ENCODE data around the gene ACTRT2.

Gene ACTRT2

DNA sequence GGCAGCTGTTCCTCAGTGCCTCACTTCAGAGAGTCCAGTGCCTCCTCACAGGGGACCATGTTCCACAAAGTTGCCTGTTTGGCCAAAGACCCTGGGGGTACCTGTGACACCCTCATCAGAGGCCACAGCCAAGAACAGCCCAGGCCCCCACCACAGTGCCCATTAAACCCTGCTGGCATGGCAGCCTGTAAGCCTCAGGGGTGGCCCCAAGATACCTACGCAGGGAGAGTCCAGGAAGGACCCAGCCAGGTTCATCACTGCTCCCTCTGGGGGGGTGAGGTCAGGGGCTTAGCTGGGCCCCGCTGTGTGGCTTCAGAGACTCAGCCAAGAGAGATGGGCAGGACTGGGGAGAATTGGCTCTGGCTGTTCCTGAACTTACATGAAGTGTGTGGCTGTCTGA, 28.6 kb downstream of the ACTRT2 start:
- TF ChIP-seq POLR2A (IDR thresholded peaks at IDR 0.05; ENCODE audit: low read length) = no peak
- TF ChIP-seq GATA1 (IDR thresholded peaks at IDR 0.05; ENCODE audit: low read depth, low read length) = no peak
- DNase-seq = no peak

DNA sequence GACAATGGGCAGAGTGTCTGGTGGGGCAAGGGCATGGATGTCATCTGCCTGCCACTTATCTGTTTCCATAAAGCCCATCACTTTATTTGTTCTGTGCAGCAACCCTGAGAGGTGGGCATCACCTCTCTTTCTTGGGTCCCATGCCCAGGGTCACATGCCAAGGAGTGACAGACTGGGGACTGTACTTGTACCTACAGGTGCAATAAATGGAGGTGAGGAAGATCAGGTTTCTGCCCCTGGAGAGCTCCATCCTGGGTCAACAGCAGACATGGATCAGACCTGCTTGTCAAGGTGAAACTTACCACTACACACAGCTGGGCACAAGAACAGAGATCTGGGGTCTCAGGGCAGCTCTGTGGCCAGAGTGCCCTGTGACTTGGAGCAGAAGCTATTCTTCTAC, 29.3 kb downstream of the ACTRT2 start:
- TF ChIP-seq POLR2A (IDR thresholded peaks at IDR 0.05; ENCODE audit: low read length) (no peak), GATA1 (IDR thresholded peaks at IDR 0.05; ENCODE audit: low read depth, low read length) (no peak)

DNA sequence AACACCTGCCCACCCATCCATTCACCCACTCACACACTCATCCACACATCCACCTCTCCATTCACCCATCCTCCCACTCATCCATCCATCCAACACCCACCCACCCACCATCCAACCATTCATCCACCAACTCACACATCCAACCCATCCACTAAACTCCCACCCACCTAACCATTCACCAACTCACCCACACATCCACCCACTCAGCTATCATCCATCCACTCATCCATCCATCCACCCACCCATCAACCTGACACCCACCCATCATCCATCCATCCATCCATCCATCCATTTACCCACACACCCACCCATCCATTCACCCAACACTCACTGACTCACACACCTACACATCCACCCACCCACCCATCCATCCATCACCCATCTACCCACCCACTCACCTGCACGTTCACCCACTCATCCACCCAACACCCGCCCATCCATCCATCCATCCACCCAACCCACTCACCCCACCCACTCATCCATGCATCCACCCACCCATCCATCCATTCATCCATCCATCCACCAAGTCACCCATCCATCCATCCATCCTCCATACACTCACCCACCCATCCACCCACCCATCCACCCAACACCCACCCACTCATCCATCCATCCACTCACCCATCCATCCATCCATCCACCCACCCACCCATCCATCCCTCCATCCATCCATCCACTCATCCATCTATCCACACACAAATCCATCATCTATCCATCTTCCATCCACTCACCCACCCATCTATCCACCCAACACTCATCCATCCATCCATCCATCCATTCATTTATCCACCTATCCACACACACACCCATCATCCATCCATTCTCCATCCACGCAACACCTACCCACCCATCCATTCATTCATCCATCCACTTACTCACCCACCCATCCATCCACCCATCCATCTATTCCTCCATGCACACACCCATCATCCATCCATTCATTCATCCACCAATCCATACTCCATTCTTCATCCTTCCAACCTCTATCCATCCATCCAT, 30.3 kb downstream of the ACTRT2 start:
- TF ChIP-seq GATA1 (IDR thresholded peaks at IDR 0.05; ENCODE audit: low read depth, low read length) (no peak), POLR2A (IDR thresholded peaks at IDR 0.05; ENCODE audit: low read length) (no peak)
- no peak for DNase-seq

More for the DNA sequence above, 29.3 kb downstream of the ACTRT2 start:
- no peak for DNase-seq

DNA sequence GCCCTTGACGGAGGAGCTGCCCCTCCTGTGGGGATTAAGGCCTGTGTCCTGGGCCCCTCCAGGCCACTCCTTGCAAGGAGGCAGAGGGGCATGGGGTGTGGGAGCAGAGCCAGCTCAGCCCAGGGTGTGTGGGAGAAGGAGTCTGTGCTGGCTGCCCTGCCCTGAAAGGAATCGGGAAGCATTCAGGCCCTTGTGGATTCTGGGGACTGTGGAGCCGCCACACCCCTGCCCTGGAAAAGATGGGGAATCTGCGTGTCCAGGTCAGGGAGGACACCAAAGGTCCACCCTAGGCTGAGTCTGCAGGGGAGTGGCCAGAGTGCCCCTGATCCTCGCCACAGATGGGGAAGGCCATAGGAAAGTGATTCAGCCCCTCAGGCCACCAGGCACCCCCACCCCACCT, 31.2 kb downstream of the ACTRT2 start:
- no peak for DNase-seq
- TF ChIP-seq POLR2A (IDR thresholded peaks at IDR 0.05; ENCODE audit: low read length) (no peak), GATA1 (IDR thresholded peaks at IDR 0.05; ENCODE audit: low read depth, low read length) (no peak)

DNA sequence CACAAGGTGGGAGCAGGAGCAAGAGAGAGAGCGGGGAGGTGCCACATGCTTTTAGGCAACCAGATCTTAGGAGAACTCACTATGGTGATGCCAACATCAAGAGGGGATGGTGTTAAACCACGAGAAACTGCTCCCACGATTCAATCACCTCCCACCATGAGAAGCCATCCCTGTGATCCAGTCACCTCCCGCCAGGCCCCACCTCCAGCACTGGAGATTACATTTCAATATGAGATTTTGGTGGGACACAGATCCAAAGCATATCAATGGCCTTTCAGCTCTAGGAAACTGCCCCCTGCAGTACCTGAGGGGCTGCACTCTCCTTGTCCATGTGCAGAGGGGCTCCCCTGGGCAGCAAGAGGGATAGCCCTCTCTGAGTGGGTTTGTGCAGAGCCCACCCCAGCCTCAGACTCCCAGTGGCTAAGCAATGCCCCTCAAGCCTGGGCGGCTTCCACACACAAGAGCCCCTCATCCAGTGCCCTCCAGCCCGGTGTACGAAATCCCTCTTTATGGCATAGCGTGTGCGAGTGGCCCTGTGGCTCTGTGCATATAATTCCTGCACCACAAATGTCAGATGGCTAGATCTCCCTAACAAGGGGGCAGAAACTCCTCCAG, 32.2 kb downstream of the ACTRT2 start:
- no peak for TF ChIP-seq POLR2A (IDR thresholded peaks at IDR 0.05; ENCODE audit: low read length)
- TF ChIP-seq GATA1 (IDR thresholded peaks at IDR 0.05; ENCODE audit: low read depth, low read length) = no peak
- DNase-seq = no peak

DNA sequence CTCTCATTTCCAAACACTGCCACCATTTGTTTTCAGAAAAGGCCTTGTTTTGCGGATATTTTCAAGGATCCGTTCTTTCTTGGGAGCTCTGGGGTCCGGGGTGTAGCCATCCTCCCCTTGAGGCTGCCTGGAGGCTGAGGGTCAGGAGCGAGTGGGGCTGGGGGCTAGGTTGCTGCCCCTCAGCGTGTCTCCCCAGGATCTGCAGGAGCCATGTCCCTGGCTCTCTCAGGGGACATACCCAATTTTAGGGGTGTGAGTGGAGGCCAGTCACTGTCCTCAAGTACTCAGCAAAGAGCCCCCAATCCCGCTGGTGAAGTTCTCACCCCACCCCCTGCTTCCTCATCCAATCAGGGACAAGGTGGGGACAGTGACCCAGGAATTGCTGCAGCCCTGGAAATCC, 32.7 kb downstream of the ACTRT2 start:
- DNase-seq = no peak
- TF ChIP-seq GATA1 (IDR thresholded peaks at IDR 0.05; ENCODE audit: low read depth, low read length) (no peak), POLR2A (IDR thresholded peaks at IDR 0.05; ENCODE audit: low read length) (no peak)

DNA sequence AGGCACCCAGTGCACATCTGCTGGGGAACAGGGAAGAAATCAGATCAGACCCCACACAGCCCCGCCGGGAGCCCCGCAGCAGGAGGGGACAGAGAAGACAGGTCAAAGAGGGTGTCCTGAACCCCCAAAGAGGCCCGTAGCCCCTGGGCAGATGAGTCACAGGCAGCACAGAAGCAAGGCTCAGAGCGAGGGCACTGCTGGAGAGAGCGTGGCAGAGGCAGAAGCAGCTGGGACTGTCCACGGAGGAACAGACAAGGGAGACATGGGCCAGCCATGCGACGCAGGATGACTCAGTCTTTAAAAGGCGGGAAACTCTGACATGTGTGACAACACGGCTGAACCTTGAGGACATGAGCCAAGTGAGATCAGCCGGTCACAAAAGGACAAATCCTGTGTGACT, 33.2 kb downstream of the ACTRT2 start:
- no peak for DNase-seq
- TF ChIP-seq GATA1 (IDR thresholded peaks at IDR 0.05; ENCODE audit: low read depth, low read length) (no peak), POLR2A (IDR thresholded peaks at IDR 0.05; ENCODE audit: low read length) (no peak)

DNA sequence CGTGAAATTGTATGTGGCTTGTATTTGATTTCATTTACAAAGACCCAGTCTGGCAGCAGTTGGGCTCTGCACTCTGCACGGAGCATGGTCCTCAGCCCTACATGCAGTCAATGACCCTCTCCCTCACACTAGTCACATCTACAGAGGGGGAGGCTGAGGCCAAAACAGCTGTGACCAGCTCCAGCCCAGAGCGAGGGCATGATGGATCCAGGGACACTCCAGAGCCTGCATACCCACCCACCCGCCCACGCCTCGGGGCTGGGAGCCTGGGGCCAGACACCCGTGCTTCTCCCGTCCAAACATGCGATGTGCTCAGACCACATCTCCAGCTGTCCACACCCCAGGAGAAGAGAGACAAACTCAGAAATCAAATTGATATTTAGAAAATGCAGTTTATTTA, 33.8 kb downstream of the ACTRT2 start:
- no peak for DNase-seq
- TF ChIP-seq GATA1 (IDR thresholded peaks at IDR 0.05; ENCODE audit: low read depth, low read length) (no peak), POLR2A (IDR thresholded peaks at IDR 0.05; ENCODE audit: low read length) (no peak)

DNA sequence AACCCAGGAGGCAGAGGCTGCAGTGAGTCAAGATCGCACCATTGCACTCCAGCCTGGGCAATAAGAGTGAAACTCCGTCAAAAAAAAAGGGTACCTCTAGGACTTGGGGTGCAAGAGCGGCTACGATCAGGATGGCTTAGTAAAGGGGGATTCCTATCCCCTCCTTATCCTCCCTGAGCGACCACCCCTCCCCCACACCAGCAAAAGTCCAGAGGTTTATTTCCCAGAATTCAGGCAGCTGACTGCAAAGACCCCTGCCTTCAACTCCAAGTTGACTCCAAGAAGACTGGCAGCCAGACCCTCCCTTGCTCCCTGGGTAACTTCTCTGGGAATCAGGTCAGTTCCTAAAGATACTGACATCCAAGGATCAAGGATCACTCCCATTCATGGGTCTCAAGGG, 35.4 kb downstream of the ACTRT2 start:
- DNase-seq = no peak
- no peak for TF ChIP-seq GATA1 (IDR thresholded peaks at IDR 0.05; ENCODE audit: low read depth, low read length)
- no peak for TF ChIP-seq POLR2A (IDR thresholded peaks at IDR 0.05; ENCODE audit: low read length)

DNA sequence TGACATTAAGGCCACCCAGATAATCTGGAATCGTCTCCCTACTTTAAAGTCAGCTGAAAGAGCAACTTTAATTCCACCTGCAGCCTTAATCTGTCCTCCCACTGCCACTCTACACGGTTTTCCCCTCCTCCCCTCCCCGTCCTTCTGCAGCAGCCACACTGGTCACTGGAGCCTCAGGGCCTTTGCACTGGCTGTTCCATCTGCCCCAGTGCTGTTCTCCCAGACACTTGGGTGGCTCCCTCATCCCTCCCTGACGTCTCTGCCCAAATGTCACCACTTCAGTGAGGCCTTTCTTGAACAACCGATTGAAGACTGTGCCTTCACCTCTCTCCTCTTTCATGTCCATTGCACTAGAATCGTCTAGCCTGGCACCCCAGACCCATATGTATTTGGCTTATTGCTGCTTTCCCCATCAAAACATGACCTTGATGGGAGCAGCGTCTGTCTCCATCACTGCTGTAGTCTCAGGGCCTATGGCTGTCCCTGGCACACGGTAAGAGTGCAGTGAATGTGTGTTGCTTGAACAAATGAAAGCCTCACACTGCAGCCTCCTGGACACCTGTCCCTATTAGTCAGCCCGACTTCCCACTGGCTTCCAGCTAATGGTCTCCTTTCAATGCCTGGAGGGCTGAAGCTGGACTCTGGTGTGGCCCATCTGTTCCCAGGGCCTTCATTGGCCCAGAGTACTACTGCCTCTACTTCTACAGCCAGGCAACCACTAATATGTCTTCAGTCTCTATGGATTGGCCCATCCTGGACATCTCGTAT, 37.2 kb downstream of the ACTRT2 start:
- no peak for DNase-seq
- TF ChIP-seq GATA1 (IDR thresholded peaks at IDR 0.05; ENCODE audit: low read depth, low read length) = no peak
- TF ChIP-seq POLR2A (IDR thresholded peaks at IDR 0.05; ENCODE audit: low read length) = no peak

DNA sequence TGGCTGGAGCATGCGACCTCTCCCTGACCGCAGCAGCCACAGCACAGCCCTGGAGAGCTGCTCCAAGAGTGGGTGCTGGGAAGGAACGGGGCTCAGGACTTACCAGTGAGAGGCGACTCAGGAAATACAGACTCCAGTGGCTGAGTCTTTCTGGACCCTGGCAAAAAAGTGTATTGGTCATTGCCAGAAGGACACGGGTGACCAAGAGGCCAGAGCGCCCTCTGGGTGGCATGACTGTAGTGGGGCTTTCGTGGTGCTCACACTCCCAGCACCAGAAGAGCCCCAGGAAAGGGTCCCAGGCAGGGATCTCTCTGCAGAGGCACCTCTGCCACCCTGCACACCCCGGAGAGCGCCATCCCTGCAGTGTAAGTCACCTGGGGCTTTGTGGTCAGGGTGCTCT, 38.9 kb downstream of the ACTRT2 start:
- TF ChIP-seq GATA1 (IDR thresholded peaks at IDR 0.05; ENCODE audit: low read depth, low read length) = no peak
- TF ChIP-seq POLR2A (IDR thresholded peaks at IDR 0.05; ENCODE audit: low read length) = no peak
- DNase-seq = no peak

DNA sequence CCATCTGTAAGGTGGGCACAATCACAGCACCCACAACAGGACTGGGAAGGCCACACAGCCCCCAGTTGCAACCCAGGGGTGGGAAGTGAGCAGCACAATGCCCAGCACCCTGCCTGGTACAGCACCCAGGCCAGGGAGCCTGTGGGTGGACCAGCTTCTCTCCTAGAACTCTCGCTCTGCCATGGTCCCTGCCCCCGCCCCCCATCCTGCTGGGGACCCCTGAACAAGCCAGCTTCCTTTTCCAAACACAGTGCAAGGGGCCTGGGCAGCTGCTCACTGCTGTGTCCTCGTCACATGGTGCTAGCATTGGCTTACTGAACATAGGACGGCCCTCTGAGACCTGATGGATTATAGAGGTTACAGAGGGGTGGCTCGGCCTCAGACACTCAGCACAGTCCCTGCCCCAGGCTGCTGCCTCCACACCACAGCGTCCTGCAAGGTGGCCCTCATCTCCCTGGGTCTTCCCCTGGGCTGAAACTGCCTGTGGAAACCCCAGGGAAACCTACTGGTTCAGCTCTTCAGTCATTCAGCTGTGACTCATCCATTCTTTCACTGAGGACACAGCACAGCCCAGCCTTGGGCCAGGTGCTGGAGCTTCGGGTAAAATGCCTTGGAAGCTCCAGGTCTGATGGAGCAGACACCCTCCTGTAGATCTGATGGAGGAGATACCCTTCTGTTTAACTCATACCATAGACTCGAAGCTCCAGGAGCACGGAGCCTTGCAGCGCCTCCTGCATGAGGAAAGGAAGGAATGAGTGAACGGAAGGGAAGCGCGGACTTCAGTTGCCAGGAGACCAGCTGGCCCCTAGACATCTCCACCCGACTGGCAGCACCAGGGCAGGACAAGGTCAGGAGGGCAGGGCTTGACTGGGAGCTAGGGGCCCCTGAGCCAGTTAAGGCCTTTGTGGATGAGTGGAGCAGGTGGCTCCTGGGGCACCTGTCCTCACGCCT, 39.6 kb downstream of the ACTRT2 start:
- TF ChIP-seq POLR2A (IDR thresholded peaks at IDR 0.05; ENCODE audit: low read length) = no peak
- TF ChIP-seq GATA1 (IDR thresholded peaks at IDR 0.05; ENCODE audit: low read depth, low read length) = no peak
- no peak for DNase-seq

DNA sequence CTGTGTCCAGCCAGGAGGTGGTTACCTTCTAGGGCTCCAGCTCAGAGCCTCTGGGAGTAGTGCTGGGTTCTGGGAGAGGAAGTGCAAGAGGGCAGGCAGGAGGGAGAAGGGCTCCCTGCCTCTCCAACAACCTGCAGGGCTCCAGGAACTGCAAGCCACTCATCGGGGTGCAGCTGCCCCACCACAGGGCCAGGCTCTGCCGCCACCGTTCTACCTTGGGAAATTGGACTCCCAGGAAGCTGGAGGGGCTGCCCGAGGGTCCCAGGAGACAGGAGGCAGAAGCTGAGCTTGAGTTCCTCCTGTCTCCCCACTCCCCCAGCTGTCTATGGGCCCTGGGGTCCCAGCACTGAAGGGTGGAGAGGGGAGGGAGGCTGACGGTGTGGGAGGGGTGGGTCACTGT, 40.3 kb downstream of the ACTRT2 start:
- TF ChIP-seq POLR2A (IDR thresholded peaks at IDR 0.05; ENCODE audit: low read length) = no peak
- TF ChIP-seq GATA1 (IDR thresholded peaks at IDR 0.05; ENCODE audit: low read depth, low read length) = no peak
- DNase-seq = no peak
